HepG2 (cell line): Measurements from ENCODE around the gene ZBTB7B. TPM values are rescaled to one million over a fixed set of nuclear protein-coding genes. Genes with fewer than 3 reads are reported as not detected.

ENCODE experiments used
- CCAR2 ChIP-seq: fragments of 200-400 bp; formaldehyde crosslinking; optimal IDR thresholded peaks from 2 replicates; pipeline ENCODE3; 2018; ENCODE audit warnings: low read depth, mild to moderate bottlenecking, low read length, moderate library complexity
- CENPX ChIP-seq: sonication (generic); formaldehyde crosslinking; IDR thresholded peaks from 2 replicates; pipeline ENCODE4 v1.9.0; 2021; ENCODE audit warnings: mild to moderate bottlenecking, missing genetic modification reagents, moderate library complexity
- FOXJ3 ChIP-seq: sonication (generic); formaldehyde crosslinking; IDR thresholded peaks from 2 replicates; pipeline ENCODE4 v1.4.0; 2020; ENCODE audit warnings: missing genetic modification reagents, mild to moderate bottlenecking, borderline replicate concordance
- HES4 ChIP-seq: sonication (generic); formaldehyde crosslinking; IDR thresholded peaks from 2 replicates; pipeline ENCODE4 v1.9.0; 2021; ENCODE audit warnings: mild to moderate bottlenecking, missing genetic modification reagents, borderline replicate concordance
- PCBP2 ChIP-seq: fragments of 200-400 bp; formaldehyde crosslinking; optimal IDR thresholded peaks from 2 replicates; pipeline ENCODE3; 2018; ENCODE audit warnings: low read length, low read depth; ENCODE audit not compliant: poor library complexity, severe bottlenecking
- ZNF143 ChIP-seq: sonication (generic); formaldehyde crosslinking; IDR thresholded peaks from 2 replicates; pipeline ENCODE4 v1.4.0; 2020; ENCODE audit warnings: missing genetic modification reagents
- ZNF253 ChIP-seq: sonication (generic); formaldehyde crosslinking; IDR thresholded peaks from 2 replicates; pipeline ENCODE4 v1.8.0; 2022; ENCODE audit warnings: mild to moderate bottlenecking, missing genetic modification reagents, borderline replicate concordance
- ZNF350 ChIP-seq: sonication (generic); formaldehyde crosslinking; IDR thresholded peaks from 2 replicates; pipeline ENCODE4 v1.4.0; 2020; ENCODE audit warnings: mild to moderate bottlenecking, low read depth, missing genetic modification reagents, borderline replicate concordance
- ZNF569 ChIP-seq: sonication (generic); formaldehyde crosslinking; IDR thresholded peaks from 2 replicates; pipeline ENCODE4 v1.5.0; 2020; ENCODE audit warnings: mild to moderate bottlenecking, missing genetic modification reagents, moderate library complexity, borderline replicate concordance
- ZNF660 ChIP-seq: sonication (generic); formaldehyde crosslinking; IDR thresholded peaks from 2 replicates; pipeline ENCODE4 v1.5.1; 2020; ENCODE audit warnings: mild to moderate bottlenecking, low read depth, missing genetic modification reagents, borderline replicate concordance
- ZNF670 ChIP-seq: sonication (generic); formaldehyde crosslinking; IDR thresholded peaks from 2 replicates; pipeline ENCODE4 v1.8.0; 2022; ENCODE audit warnings: mild to moderate bottlenecking, missing genetic modification reagents, borderline replicate concordance
- polyA plus RNA-seq, 8 experiments: library from polyadenylated mRNA; depleted of rRNA in 3 of 8; stranded (reverse) in 7 of 8; unstranded in 1 of 8; fragments of >200 nt; fragmentation: Illumina TruSeq in 4 of 8; extraction: Trizol in 4 of 8; gene quantifications; 2 replicates each; pipeline versions ENCODE4 v1.2.1 to v1.2.3, GENCODE V29; 2011 to 2016; ENCODE audit warnings: low read depth in 4 of 8, missing spikeins in 1 of 8, mixed read lengths in 1 of 8; ENCODE audit not compliant: insufficient read depth in 1 of 8
- total RNA-seq, 5 experiments: library from RNA; depleted of rRNA; stranded (reverse); fragments of >200 nt; fragmentation: Illumina TruSeq; extraction: Trizol; gene quantifications; 2 replicates each; pipeline ENCODE4 v1.2.3, GENCODE V29; 2016; ENCODE audit warnings: low read depth in 1 of 5
- TF ChIP-seq, protein P1 (sequence below): sonication (generic); formaldehyde crosslinking; IDR thresholded peaks from 2 replicates; pipeline ENCODE4 v1.4.0; 2020; ENCODE audit warnings: missing genetic modification reagents, borderline replicate concordance
- TF ChIP-seq, protein P2 (sequence below): sonication (generic); formaldehyde crosslinking; IDR thresholded peaks from 2 replicates; pipeline ENCODE4 v1.4.0; 2020; ENCODE audit warnings: low read depth, mild to moderate bottlenecking, missing genetic modification reagents
- TF ChIP-seq, protein P3 (sequence below): sonication (generic); formaldehyde crosslinking; IDR thresholded peaks from 2 replicates; pipeline ENCODE4 v1.9.0; 2021; ENCODE audit warnings: missing genetic modification reagents, borderline replicate concordance
- TF ChIP-seq, protein P4 (sequence below), 2 experiments: IDR thresholded peaks; 2 replicates each; pipeline ENCODE4 v1.6.1; 2011 to 2012; ENCODE audit warnings: low read length in 2 of 2, borderline replicate concordance in 1 of 2, low read depth in 1 of 2, mild to moderate bottlenecking in 1 of 2, moderate library complexity in 1 of 2

The ZBTB7B gene
- total and polyA plus RNA-seq, 2 of the 13 experiments (the other 11 are each of a cell fraction or from before 2014, with no cell fraction given) = 15.5 to 17.5 TPM

DNA sequence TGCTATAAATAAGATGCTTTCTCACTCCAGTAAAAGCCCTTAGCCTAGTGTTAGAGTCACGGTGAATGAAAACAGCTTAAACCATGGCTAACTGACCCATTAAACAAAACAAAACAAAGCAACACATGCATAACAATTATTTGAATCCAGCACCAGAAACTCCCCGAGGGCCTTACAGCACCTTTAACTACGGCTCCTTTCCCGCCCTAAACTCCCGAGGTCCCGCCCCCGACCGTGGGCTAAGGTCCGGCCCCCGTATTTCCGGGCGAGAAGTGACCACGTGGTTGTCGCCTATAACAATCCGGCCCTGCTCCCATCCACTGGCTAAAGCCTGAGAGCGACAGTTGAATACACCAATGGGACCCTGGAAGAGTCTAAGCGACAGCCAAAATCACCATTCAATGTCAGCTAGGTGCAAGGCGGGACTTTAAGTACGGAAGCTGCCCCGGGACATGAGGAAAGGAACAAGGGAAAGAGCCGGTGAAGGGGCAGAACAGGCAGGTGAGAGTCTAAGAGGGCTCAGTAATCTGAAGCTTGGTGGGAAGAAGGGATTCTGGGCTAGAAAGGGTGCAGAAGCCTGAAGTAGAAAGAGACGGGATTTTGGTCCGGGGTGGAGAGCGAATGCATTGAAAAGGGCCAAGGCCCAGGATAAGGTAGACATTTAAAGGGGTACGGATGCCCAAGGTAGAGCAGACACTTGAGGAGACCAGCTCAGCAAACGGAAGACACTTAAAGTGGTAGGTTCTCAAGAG is 19.5 kb upstream of the ZBTB7B start, which contains the start of gene FLAD1 (continued):
- TF ChIP-seq ZNF569 (no peak), CCAR2 (no peak), ZNF350 (CRISPR knock-in tag) (peak; percentile 69; the same call in 1 of the 2 replicates), ZNF660 (no peak), FOXJ3 (no peak), HES4 (CRISPR knock-in tag) (no peak), ZNF143 (CRISPR knock-in tag) (no peak), ZNF253 (CRISPR knock-in tag) (no peak), CENPX (CRISPR knock-in tag) (no peak), ZNF670 (CRISPR knock-in tag) (no peak), PCBP2 (no peak)
- TF ChIP-seq, protein P1, sequence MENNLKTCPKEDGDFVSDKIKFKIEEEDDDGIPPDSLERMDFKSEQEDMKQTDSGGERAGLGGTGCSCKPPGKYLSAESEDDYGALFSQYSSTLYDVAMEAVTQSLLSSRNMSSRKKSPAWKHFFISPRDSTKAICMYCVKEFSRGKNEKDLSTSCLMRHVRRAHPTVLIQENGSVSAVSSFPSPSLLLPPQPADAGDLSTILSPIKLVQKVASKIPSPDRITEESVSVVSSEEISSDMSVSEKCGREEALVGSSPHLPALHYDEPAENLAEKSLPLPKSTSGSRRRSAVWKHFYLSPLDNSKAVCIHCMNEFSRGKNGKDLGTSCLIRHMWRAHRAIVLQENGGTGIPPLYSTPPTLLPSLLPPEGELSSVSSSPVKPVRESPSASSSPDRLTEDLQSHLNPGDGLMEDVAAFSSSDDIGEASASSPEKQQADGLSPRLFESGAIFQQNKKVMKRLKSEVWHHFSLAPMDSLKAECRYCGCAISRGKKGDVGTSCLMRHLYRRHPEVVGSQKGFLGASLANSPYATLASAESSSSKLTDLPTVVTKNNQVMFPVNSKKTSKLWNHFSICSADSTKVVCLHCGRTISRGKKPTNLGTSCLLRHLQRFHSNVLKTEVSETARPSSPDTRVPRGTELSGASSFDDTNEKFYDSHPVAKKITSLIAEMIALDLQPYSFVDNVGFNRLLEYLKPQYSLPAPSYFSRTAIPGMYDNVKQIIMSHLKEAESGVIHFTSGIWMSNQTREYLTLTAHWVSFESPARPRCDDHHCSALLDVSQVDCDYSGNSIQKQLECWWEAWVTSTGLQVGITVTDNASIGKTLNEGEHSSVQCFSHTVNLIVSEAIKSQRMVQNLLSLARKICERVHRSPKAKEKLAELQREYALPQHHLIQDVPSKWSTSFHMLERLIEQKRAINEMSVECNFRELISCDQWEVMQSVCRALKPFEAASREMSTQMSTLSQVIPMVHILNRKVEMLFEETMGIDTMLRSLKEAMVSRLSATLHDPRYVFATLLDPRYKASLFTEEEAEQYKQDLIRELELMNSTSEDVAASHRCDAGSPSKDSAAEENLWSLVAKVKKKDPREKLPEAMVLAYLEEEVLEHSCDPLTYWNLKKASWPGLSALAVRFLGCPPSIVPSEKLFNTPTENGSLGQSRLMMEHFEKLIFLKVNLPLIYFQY (CRISPR knock-in tag) = no peak
- TF ChIP-seq, protein P2, sequence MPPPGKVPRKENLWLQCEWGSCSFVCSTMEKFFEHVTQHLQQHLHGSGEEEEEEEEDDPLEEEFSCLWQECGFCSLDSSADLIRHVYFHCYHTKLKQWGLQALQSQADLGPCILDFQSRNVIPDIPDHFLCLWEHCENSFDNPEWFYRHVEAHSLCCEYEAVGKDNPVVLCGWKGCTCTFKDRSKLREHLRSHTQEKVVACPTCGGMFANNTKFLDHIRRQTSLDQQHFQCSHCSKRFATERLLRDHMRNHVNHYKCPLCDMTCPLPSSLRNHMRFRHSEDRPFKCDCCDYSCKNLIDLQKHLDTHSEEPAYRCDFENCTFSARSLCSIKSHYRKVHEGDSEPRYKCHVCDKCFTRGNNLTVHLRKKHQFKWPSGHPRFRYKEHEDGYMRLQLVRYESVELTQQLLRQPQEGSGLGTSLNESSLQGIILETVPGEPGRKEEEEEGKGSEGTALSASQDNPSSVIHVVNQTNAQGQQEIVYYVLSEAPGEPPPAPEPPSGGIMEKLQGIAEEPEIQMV = no peak; the same call in 1 of the 2 replicates
- TF ChIP-seq, protein P3, sequence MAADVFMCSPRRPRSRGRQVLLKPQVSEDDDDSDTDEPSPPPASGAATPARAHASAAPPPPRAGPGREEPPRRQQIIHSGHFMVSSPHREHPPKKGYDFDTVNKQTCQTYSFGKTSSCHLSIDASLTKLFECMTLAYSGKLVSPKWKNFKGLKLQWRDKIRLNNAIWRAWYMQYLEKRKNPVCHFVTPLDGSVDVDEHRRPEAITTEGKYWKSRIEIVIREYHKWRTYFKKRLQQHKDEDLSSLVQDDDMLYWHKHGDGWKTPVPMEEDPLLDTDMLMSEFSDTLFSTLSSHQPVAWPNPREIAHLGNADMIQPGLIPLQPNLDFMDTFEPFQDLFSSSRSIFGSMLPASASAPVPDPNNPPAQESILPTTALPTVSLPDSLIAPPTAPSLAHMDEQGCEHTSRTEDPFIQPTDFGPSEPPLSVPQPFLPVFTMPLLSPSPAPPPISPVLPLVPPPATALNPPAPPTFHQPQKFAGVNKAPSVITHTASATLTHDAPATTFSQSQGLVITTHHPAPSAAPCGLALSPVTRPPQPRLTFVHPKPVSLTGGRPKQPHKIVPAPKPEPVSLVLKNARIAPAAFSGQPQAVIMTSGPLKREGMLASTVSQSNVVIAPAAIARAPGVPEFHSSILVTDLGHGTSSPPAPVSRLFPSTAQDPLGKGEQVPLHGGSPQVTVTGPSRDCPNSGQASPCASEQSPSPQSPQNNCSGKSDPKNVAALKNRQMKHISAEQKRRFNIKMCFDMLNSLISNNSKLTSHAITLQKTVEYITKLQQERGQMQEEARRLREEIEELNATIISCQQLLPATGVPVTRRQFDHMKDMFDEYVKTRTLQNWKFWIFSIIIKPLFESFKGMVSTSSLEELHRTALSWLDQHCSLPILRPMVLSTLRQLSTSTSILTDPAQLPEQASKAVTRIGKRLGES = no peak
- TF ChIP-seq, protein P4, sequence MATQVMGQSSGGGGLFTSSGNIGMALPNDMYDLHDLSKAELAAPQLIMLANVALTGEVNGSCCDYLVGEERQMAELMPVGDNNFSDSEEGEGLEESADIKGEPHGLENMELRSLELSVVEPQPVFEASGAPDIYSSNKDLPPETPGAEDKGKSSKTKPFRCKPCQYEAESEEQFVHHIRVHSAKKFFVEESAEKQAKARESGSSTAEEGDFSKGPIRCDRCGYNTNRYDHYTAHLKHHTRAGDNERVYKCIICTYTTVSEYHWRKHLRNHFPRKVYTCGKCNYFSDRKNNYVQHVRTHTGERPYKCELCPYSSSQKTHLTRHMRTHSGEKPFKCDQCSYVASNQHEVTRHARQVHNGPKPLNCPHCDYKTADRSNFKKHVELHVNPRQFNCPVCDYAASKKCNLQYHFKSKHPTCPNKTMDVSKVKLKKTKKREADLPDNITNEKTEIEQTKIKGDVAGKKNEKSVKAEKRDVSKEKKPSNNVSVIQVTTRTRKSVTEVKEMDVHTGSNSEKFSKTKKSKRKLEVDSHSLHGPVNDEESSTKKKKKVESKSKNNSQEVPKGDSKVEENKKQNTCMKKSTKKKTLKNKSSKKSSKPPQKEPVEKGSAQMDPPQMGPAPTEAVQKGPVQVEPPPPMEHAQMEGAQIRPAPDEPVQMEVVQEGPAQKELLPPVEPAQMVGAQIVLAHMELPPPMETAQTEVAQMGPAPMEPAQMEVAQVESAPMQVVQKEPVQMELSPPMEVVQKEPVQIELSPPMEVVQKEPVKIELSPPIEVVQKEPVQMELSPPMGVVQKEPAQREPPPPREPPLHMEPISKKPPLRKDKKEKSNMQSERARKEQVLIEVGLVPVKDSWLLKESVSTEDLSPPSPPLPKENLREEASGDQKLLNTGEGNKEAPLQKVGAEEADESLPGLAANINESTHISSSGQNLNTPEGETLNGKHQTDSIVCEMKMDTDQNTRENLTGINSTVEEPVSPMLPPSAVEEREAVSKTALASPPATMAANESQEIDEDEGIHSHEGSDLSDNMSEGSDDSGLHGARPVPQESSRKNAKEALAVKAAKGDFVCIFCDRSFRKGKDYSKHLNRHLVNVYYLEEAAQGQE (IDR thresholded peaks at IDR 0.05; ENCODE audit: borderline replicate concordance in 1 of 2, low read depth in 1 of 2, low read length in 2 of 2) = no peak
